ENCODE data around the gene SHB. TPM values are rescaled to one million over a fixed set of nuclear protein-coding genes. Genes with fewer than 3 reads are reported as not detected.

The SHB gene
- total RNA-seq, 1 donor from 2014 or later = 16.7 TPM

- Mint-ChIP-seq H3K27ac (ENCODE audit: unreplicated experiment) (no peak overlapping the region), H3K4me3 (ENCODE audit: unreplicated experiment) (no peak overlapping the region), H3K36me3 (ENCODE audit: unreplicated experiment) (peaks cover 2% of the 10 kb centered on the region), H3K4me1 (ENCODE audit: unreplicated experiment) (peaks cover 61% of the 10 kb centered on the region), H3K27me3 (ENCODE audit: unreplicated experiment) (no peaks in the 10 kb centered on the region), H3K9me3 (ENCODE audit: unreplicated experiment) (no peaks in the 10 kb centered on the region)
- no peak for DNase-seq (ENCODE audit: extremely low spot score, unreplicated experiment)
- no peak for TF ChIP-seq CTCF (IDR thresholded peaks at IDR 0.05)
Measured at GRCh38 chr9:38042626-38043357, 26.2 kb downstream of the SHB start.

GRCh38 chr9:38041564-38042243 is 27.3 kb downstream of the SHB start:
- no peaks in the 10 kb centered on the region for H3K27me3 Mint-ChIP-seq (ENCODE audit: unreplicated experiment)
- H3K36me3 Mint-ChIP-seq (ENCODE audit: unreplicated experiment) = peaks cover 2% of the 10 kb centered on the region
- no peak overlapping the region for H3K4me3 Mint-ChIP-seq (ENCODE audit: unreplicated experiment)
- no peak for TF ChIP-seq CTCF (IDR thresholded peaks at IDR 0.05)
- no peaks in the 10 kb centered on the region for H3K9me3 Mint-ChIP-seq (ENCODE audit: unreplicated experiment)
- H3K4me1 Mint-ChIP-seq (ENCODE audit: unreplicated experiment) = peaks cover 61% of the 10 kb centered on the region
- H3K27ac Mint-ChIP-seq (ENCODE audit: unreplicated experiment) = no peak overlapping the region
- no peak for DNase-seq (ENCODE audit: extremely low spot score, unreplicated experiment)

GRCh38 chr9:38039907-38040682 is 28.9 kb downstream of the SHB start:
- Mint-ChIP-seq H3K4me3 (ENCODE audit: unreplicated experiment) (no peak overlapping the region), H3K9me3 (ENCODE audit: unreplicated experiment) (no peaks in the 10 kb centered on the region), H3K4me1 (ENCODE audit: unreplicated experiment) (peaks cover 63% of the 10 kb centered on the region), H3K27me3 (ENCODE audit: unreplicated experiment) (no peaks in the 10 kb centered on the region), H3K27ac (ENCODE audit: unreplicated experiment) (peak overlapping the region; percentile 93), H3K36me3 (ENCODE audit: unreplicated experiment) (peaks cover 2% of the 10 kb centered on the region)
- DNase-seq (ENCODE audit: extremely low spot score, unreplicated experiment) = no peak
- no peak for TF ChIP-seq CTCF (IDR thresholded peaks at IDR 0.05)

- no peak for TF ChIP-seq CTCF (IDR thresholded peaks at IDR 0.05)
- Mint-ChIP-seq H3K9me3 (ENCODE audit: unreplicated experiment) (no peaks in the 10 kb centered on the region), H3K4me1 (ENCODE audit: unreplicated experiment) (peaks cover 66% of the 10 kb centered on the region), H3K27ac (ENCODE audit: unreplicated experiment) (peak overlapping the region; percentile 93), H3K36me3 (ENCODE audit: unreplicated experiment) (peaks cover 2% of the 10 kb centered on the region), H3K4me3 (ENCODE audit: unreplicated experiment) (no peak overlapping the region), H3K27me3 (ENCODE audit: unreplicated experiment) (no peaks in the 10 kb centered on the region)
- DNase-seq (ENCODE audit: extremely low spot score, unreplicated experiment) = no peak
Measured at GRCh38 chr9:38039090-38039906, 29.7 kb downstream of the SHB start.

Data from osteocyte (in vitro differentiated cells).